Endometrial microvascular endothelial cells (primary cell): ENCODE results near the gene CPED1. TPM values are rescaled to one million over a fixed set of nuclear protein-coding genes. Genes with fewer than 3 reads are reported as not detected.
"Not testable (repeated sequence)": the region's sequence is repeated elsewhere in the genome, so short reads cannot be mapped to it uniquely, and the experiment has no call there.

Experiments used
- in situ Hi-C: cut with HindIII; loops from 2 replicates; pipeline ENCODE4 v1.10.0; 2017; ENCODE audit warnings: low sequenced_read_pairs, low pct_unique_long_range_greater_than_20kb; ENCODE audit errors: inconsistent ontology term
- total RNA-seq: library from RNA; depleted of rRNA; stranded (reverse); fragments of >200 nt; gene quantifications from one replicate; pipeline ENCODE4 v1.2.3, GENCODE V29; 2015; ENCODE audit errors: inconsistent ontology term

Gene CPED1
- total RNA-seq, 1 donor from 2014 or later, result 4.9 TPM

GRCh38 chr7:121235201-121235600 is 246.7 kb downstream of the CPED1 start:
- in situ Hi-C loops, result no loop called here

GRCh38 chr7:121237601-121238000 is 249.1 kb downstream of the CPED1 start:
- in situ Hi-C loops, result no loop called here

GRCh38 chr7:121244120-121244870 is 255.8 kb downstream of the CPED1 start:
- in situ Hi-C loops, result no loop called here

GRCh38 chr7:121251367-121251766 is 262.9 kb downstream of the CPED1 start:
- in situ Hi-C loops, result not testable (repeated sequence)

- in situ Hi-C loops, result not testable (repeated sequence)
Measured at GRCh38 chr7:121252523-121253235, 264.2 kb downstream of the CPED1 start.

- in situ Hi-C loops, result no loop called here
Measured at GRCh38 chr7:121259826-121260225, 271.3 kb downstream of the CPED1 start.

GRCh38 chr7:121261207-121261884 is 272.8 kb downstream of the CPED1 start:
- in situ Hi-C loops, result no loop called here

- in situ Hi-C loops, result no loop called here
Measured at GRCh38 chr7:121262221-121262620, 273.7 kb downstream of the CPED1 start.

GRCh38 chr7:121262969-121263368 is 274.5 kb downstream of the CPED1 start:
- in situ Hi-C loops, result no loop called here

GRCh38 chr7:121266307-121266894 is 277.9 kb downstream of the CPED1 start:
- in situ Hi-C loops, result no loop called here

GRCh38 chr7:121267612-121268011 is 279.1 kb downstream of the CPED1 start:
- in situ Hi-C loops, result no loop called here

GRCh38 chr7:121269798-121270197 is 281.3 kb downstream of the CPED1 start:
- in situ Hi-C loops, result no loop called here

- in situ Hi-C loops, result no loop called here
Measured at GRCh38 chr7:121271098-121271497, 282.6 kb downstream of the CPED1 start.

- in situ Hi-C loops, result no loop called here
Measured at GRCh38 chr7:121271916-121272315, 283.4 kb downstream of the CPED1 start.

- in situ Hi-C loops, result no loop called here
Measured at GRCh38 chr7:121272676-121273075, 284.2 kb downstream of the CPED1 start.

GRCh38 chr7:121273467-121274167 is 285.1 kb downstream of the CPED1 start:
- in situ Hi-C loops, result no loop called here

- in situ Hi-C loops, result no loop called here
Measured at GRCh38 chr7:121274467-121274866, 286.0 kb downstream of the CPED1 start.

GRCh38 chr7:121275204-121275603 is 286.7 kb downstream of the CPED1 start:
- in situ Hi-C loops, result no loop called here

- in situ Hi-C loops, result no loop called here
Measured at GRCh38 chr7:121276313-121276712, 287.8 kb downstream of the CPED1 start.
